NCI-H1694 (cell line): ENCODE results near the gene GTF2F2.

ENCODE experiments used
- DNase-seq: peaks from one replicate; lab custom pipeline; 2025; lab: John Stamatoyannopoulos, UW

Gene GTF2F2, protein sequence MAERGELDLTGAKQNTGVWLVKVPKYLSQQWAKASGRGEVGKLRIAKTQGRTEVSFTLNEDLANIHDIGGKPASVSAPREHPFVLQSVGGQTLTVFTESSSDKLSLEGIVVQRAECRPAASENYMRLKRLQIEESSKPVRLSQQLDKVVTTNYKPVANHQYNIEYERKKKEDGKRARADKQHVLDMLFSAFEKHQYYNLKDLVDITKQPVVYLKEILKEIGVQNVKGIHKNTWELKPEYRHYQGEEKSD

DNA sequence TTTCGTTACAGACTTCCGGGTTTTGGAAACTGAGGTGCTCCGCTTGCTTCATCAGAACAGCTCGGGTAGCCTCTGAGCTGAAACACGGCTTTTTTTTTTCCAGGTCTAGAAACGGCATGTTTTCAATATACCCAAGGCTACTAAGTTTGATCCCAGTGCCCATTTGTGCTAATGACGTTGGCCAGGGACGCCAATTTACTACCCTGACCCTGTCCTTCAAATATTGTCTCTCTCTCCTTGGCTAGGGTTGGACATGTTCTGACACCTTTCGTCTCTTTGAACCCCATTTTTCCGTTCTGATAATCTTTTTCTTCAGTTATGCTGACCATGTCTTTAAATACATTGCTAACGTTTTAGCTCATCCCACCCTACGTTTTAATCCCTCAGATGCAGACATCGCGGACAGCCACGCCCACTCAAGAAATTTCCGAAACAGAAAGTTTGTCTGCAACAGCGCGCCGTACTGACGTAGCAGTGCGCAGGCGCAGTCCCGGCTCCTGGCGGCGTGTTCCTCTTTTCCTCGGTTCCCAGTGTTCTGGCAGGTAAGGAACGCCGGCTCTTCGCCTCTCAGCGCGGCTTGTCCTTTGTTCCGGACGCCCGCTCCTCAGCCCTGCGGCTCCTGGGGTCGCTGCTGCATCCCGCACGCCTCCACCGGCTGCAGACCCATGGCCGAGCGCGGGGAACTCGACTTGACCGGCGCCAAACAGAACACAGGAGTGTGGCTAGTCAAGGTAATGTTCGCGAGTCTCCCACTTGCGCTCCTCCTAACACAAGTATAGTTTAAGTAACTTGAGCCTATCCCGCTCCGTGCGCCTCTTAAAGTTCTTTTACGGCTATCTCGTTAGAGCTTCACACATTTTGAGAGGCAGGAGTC is at the start of gene GTF2F2:
GTF2F2 (plus strand) TSS at position 520 of the 874 bp plus-strand sequence; CDS start at position 666, 146 bp downstream.
- DNase-seq, result peak; percentile 61

DNA sequence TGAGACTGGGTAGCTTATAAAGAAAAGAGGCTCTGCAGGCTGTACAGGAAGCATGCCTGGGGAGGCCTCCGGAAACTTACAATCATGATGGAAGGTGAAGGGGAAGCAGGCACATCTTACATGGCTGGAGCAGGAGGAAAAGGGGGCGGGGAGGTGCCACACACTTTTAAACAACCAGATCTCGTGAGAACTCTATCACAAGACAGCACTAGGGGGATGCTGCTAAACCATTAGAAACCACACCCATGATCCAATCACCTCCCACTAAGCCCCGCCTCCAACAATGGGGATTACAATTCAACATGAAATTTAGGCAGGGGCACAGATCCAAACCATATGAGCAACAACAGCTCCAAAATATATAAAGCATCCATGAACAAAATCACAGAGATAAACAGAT is 46.5 kb upstream of the GTF2F2 start:
- no peak for DNase-seq

DNA sequence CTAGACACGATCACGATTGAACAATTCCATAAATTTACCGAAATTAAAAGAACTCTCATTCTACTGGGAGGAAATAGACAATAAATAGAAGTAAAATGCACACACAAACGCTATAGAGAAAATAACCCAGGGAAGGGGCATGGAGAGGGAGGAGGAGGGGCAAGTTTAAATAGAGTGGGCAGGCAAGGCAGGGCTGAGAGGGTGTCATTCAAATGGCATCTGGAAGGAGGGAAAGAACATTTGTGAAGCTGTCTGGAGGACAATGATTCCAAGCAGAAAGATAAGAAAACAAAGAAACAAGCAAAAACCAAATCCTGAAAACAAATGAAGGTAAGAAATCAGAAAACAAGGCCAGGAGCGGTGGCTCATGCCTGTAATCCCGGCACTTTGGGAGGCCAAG is 45.6 kb upstream of the GTF2F2 start:
- DNase-seq, result no peak

DNA sequence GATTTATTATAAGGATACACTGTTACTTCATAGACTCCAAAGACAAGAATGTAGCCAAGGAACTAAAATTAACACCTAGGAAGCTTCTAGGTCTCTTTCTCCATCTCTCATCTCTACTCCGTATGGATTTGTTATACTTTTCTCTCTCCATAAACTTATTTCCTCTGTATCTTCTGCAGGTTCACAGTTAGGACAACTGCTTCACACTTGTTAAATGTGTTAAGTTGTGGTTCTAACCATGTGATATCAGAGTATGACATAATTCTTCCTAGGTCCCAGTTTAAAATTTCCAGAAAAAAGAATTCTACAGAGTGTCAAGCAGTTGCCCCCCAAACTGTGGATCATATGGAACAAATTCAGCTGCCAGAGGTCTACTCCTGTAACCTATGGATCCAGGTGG is 42.3 kb upstream of the GTF2F2 start:
- DNase-seq, result no peak

DNA sequence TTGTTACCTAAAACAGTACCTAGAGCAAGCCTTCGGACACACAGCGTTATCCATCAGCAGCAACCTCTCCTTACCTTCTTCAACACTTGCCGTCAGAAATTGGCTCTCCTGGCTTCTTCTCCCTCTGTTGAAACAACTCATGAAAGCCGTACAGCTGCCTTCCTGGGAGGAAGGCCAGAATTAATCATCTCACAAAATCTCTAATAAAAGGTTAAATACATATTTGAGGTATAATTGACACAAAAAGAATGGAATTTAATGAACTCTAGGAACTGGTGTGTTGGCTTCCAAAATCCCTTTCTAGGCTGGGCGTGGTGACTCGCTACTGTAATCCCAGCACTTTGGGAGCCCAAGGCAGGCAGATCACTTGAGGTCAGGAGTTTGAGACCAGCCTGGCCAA is 37.3 kb upstream of the GTF2F2 start:
- DNase-seq, result no peak

DNA sequence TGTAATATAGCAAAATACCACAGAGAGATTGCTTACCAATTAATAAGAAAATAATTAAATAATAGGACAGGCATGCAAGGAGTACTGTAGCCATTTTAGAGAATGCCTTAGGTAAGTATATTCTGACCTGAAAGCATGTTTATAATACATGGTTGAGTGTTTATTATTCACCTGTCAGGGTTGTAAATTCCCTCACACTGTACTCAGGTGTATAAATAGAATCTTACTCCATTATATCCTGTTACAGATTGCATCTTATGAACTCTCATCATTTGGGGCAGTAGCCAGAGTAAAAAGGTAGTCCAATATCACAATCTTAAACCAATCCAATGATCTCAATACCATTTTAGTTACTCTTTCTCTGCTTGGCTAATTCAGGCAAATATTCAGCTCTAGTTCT is 35.8 kb upstream of the GTF2F2 start:
- DNase-seq, result no peak

DNA sequence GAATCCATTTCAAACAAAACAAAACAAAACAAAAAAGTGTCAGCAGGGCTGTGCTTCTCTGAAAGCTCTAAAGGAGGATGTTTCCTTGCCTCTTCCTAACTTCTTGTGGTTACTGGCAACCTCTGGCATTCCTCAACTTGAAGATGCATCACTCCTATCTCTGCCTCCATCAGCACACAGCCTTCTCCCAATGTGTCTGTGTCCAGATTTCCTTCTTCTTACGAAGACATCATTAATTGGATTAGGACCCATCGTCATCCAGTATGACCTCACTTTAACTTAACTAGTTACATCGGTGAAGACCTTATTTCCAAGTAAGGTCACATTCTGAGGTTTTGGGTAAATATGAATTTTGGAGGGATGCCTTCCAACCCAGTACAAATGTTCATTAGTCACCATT is 33.8 kb upstream of the GTF2F2 start:
- no peak for DNase-seq

DNA sequence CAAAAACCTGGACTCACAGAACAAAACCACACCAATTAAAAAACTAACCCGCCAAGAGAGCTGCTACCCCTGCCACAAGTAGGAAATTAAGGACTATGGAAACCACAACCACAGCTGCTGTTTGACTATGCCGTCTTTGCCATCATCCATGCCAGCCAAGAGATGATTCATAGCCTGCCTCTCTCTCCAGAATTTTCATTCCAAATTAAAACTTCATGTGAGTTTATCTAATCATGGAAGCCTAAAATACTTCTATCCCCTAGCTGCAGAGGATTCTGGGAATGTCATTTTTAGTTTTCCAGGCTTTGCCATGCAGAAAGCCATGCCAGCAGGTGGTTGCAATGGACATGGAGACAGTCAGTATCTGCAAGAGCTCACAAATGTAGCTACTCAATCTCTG is 27.6 kb upstream of the GTF2F2 start:
- DNase-seq, result no peak

DNA sequence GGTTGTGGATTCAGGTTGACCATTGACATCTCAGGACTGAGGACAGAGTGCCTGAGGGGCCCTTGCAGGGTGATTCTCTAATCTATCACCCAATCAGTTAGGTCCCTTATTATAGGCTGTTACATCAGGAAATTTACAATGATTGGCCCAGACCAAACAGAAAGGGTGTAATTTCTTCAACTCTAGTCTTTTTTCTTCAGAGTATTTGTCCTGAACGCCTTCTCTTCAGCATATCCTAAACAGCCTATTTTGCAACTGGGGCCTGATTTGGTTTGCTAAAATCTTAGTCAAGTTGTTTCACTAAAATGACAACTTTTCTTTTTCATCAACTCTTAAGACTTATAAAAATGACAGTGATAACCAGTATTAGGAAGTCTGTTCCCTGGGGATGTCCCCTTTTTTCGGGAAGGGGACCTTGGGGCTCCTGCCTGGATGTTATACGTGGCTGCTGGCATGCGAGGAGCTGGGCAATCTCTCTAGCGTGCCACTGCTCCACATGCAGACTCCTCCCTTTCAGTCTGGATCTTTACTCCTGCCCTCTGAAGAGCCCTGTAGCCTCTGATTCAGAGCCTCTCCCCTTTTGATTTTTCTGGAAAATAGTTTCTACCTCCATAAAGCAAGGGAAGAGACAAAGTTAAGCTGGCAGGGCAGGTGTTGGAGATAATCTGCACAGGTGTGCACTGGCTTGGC is 19.6 kb upstream of the GTF2F2 start:
- DNase-seq, result no peak

DNA sequence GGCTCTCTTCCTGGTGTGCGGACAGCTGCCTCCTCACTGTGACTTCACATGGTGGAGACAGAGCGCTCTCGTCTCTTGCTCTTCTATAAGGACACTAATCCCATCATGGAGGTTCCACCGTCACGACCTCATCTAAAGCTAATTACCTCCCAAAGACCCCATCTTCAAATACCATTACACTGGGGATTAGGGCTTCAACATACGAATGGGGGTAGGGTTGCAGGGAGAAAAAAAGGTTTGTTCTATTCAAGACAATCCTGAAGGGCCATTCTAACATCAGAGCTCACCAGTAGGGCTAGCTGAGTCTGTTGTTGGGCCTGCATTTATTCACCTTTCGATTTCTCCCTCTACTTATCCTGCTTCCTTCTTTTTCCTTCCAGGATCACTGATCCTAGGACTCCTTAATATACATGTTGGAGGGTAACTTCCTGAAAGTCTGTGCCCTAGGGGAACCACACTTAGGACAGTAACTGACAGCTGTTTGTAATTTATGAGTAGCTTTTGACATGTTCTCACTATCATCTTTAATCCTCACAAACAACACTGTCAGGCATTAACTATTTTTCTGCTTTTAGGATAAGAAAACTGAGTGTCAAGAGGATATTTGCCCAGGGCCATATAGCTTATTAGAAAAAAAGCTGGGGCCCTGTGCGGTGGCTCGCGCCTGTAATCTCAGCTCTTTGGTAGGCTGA is 18.8 kb upstream of the GTF2F2 start:
- no peak for DNase-seq

DNA sequence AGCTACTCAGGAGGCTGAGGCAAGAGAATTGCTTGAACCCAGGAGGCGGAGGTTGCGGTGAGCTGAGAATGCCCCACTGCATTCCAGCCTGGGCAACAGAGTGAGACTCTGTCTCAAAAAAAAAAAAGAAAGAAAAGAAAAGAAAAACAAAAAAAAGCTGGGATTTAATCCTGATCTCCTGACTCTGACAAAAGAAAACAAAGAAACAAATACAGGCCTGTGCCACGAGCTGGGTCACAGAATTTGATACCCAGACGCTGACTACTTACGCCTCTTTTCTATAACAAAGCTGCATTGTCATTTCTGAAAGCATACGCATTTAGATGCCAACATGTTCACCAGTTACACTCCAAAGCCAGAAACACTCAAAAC is 18.2 kb upstream of the GTF2F2 start:
- no peak for DNase-seq

DNA sequence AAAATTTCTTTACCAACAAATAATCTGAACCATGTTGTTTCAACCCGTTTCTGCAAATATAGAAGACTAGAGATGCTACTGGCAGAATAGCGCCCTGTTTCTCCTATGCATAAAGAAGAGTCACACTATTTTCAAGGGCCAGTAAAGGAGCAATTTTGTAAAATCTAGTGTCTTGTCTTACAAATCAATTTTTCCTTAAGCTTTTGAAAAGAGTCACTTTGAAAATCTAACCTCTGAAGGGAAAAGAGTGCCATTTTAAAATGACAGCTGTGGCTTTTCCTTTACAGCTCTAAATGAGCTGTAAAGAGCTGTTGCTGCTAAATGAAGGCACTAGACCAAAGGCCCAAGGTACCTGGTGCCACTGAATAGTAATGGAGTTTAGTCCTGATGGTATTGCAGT is 16.9 kb upstream of the GTF2F2 start:
- no peak for DNase-seq

DNA sequence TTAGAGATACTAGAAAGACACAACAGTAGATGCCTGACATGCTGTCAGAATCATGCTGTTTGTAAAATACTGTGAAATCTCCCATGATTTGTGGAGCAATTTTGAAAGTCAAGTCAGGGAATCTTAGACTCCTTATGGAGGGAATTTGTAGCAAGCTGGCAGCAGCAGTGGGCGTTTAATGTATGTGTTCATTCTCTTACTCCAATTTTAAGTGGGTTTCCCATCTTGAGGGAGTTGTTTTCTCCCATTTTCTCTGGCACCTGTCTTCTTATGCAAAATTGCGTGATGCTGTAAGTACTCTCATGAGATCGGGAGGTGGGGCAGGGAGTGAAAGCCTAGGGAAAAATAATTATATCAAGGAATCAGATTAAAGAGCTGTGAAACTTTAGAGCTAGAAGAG is 16.0 kb upstream of the GTF2F2 start:
- no peak for DNase-seq

DNA sequence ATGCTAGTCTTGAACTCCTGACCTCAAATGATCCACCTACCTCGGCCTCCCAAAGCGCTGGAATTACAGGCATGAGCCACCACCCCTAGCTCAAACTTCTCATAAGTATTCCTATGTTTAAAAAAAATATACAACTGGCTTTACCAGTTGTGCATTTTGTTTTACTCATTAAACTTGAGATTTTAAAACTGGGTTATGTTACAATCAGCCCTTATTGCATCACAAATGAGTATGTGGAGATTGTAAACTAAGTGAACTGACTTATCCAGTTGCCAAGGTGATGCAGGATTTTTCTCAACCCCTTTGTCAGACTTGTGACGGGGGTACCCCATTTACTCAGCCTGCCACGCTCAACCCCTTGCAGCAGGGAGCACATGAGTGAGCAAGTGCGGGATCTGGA is 14.4 kb upstream of the GTF2F2 start:
- DNase-seq, result no peak

DNA sequence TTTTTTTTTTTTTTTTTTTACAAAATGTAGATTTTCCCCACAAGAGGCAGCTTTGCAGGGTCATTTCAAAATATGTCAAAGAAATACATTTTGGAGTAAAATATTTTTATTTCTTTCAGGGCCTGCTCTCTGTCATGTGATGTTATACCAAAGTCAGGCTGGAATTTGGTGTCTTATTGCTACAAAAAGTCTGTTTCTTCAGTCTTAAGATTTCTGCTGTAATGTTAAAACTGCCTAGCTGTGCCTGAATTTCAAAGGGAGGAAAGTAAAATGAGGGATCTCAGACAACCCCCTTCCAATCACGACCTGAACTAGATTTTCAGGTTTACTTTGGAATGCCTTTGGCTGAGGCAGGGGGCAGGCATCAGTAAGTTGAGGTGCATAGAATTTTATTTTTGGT is 12.8 kb upstream of the GTF2F2 start:
- DNase-seq, result no peak

DNA sequence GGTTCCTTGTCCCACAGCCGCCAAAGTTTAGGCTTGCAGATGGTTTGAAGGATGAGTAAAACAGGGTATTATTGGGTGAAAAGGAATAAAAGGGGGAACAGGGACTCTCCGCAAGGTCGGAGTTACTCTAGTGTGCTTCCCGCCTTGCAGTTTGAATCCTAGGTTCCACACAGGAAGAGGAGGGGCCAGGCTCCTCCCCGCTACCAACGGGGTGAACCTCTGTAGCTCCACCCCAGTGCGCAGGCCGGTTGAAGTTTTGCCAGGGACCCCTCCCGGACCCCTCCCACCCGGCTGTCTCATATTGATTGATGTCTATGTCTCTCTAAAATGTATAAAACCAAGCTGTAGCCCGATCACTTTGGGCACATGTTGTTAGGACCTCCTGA is 11.6 kb upstream of the GTF2F2 start:
- DNase-seq, result no peak

DNA sequence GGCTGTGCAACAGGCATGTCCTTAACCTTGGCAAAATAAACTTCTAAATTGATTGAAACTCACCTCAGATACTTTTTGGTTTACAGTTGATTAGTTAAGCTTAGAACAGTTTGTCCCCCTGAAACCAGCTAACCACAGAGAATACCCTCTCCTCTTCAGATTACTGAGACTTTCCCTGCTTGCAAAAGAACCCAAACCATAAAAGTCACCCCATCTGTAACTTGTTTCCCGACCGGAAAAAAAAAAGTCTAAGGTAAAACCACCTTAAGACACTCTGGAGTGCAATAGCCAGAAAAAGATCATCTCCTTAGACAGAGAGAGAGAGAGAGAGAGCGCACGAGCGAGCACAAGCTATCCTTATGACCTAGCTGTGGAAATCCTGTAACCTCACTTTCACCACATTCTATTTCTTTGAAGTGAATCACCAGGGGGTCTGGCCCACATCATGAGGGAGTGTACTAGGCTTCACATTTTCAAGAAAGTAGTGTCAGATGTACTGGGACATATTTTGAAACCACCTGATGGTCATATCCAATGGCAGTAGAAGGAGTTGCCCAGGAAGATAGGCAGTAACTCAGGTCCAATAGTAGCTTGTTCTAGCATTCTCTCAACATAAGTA is 11.1 kb upstream of the GTF2F2 start:
- DNase-seq, result no peak

DNA sequence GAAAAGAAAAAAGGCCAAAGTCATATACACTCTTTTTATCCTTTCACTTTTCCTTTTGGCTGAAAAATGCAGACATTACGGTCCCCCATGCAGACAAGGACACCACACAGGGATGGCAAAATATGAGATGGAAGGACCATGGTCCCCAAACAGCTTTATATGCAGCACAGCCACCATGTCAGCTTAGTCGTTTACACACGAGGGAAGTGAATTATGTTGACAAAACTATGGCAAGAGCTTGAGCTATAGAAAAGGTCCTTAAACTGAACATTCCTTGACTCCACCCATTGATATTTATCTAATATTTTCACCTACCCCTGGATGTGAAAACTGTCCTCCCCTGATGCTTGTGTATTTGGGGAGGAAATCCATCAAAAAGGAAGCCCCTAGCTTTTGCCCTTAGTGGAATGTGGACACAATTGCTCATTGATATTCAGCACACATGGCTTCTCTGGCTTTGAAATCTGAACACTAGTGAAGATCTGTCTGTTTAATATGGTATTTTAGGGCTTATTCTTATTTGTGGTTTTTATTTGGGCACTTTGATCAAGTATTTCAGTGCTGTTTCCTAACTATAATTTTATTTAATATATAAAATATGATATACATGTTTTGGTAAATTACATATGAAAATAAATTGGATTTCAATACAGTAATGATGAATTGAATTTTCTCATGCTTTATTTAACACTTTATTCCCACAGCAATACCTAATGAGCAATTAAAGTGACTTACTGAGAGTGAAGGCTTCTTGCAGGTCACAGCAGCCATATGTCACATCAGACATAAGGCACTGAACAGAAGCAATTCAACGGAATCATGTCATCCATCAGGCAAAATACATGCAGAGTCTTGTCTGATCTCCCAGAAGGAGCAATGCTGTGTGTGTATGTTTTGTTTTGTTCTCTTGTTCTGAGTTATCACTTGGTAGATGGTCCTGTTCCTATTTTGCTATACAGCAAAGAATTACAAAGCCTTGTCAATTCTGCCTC is 6.8 kb upstream of the GTF2F2 start:
- DNase-seq, result peak; percentile 65

DNA sequence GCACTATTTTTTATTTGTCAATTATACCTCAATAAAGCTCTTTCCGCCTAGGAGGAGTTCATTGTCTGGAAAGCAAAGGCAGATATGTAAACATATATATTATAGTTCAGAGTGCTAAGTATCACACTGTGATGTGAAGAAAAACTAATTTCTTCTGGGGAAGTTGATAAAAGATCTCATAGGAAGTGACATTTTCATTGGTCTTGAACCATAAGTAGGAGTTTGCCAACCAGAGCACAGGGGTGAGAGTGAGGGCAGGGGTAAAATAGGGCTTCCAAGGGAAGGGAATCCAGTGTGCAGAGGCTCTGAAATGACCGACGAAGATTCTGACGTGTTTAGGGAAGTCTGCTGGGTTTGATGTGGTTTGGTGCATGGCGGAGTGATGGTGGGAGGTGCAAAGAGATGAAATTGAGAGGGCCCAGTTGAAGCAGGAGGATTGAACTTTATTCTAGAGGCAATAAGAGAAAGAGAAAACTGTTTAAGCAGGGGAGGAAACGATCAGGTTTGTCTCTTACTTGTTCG is 780 bp upstream of the GTF2F2 start:
- no peak for DNase-seq

DNA sequence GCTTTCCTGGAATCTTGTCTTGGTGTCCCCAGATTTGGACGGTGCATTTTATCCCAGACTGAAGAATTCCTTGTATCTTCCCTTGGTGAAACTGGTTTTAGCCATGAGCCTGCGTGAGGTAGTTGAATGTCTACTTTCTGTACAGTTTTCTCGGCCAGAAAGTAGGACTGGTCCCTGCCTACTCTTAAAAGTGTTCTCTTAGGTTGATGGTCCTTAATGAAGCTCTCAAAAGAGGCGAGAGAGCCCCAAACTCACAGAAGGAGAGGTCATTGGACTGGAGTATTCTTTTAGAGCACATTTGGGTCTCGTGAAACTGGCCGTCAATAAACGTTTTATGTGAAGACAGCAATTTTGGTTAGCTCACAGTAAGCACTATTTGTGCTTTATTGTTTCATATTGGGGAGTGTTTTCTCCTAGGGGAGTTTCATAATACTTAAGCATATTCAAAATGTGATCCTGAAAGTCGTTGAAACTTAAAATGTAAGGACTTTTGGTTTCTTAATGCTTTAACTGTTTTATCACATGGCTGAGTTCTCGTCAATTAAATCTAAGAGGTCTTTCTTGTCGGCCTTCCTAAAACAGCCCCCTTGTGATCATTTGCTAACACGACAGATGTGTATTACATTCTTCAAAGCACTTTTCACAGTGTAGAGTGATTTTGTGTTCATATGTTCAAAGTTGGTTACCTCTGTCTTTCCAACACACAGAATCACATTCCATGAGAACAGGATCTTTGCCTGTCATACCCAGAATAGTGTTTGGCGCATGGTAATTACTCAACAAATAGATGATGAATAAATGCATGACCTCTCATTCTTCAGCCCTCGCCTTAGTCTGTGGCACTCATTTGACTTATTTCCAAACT is 889 bp downstream of the GTF2F2 start:
- DNase-seq, result no peak
